ENCODE results near the gene CCDC17.

- no peak for TF ChIP-seq CTCF (conservative IDR thresholded peaks at IDR 0.05)
- no peak for TF ChIP-seq EZH2 (IDR thresholded peaks at IDR 0.05; ENCODE audit: low read depth)
Observed at GRCh38 chr1:45667321-45668111, 43.7 kb upstream of the CCDC17 start.
